HepG2 (cell line): Measurements from ENCODE around the gene KLHDC8B. TPM values are rescaled to one million over a fixed set of nuclear protein-coding genes. Genes with fewer than 3 reads are reported as not detected.

ENCODE experiments used
- ARID4A ChIP-seq: sonication (generic); formaldehyde crosslinking; IDR thresholded peaks from 2 replicates; pipeline ENCODE4 v1.5.0; 2020; ENCODE audit warnings: mild to moderate bottlenecking, missing genetic modification reagents, borderline replicate concordance
- CBX5 ChIP-seq: sonication (generic); formaldehyde crosslinking; IDR thresholded peaks from 2 replicates; pipeline ENCODE4 v1.4.0; 2020; ENCODE audit warnings: missing genetic modification reagents, borderline replicate concordance
- FOXC1 ChIP-seq: sonication (generic); formaldehyde crosslinking; IDR thresholded peaks from 2 replicates; pipeline ENCODE4 v1.8.0; 2022; ENCODE audit warnings: mild to moderate bottlenecking, missing genetic modification reagents, borderline replicate concordance
- JARID2 ChIP-seq: sonication (generic); formaldehyde crosslinking; IDR thresholded peaks from 2 replicates; pipeline ENCODE4 v1.8.1; 2023; ENCODE audit warnings: missing genetic modification reagents, inconsistent platforms; ENCODE audit not compliant: insufficient replicate concordance
- RARA ChIP-seq: IDR thresholded peaks from 2 replicates; pipeline ENCODE4 v1.6.1; 2016; ENCODE audit warnings: missing genetic modification reagents, missing compliant biosample characterization
- SKIL ChIP-seq: sonication (generic); formaldehyde crosslinking; IDR thresholded peaks from 2 replicates; pipeline ENCODE4 v1.8.0; 2022; ENCODE audit warnings: missing genetic modification reagents, mild to moderate bottlenecking, moderate library complexity, borderline replicate concordance
- SOX6 ChIP-seq, 2 experiments: fragments of 450-650 bp in 1 of 2; sonication (generic) in 1 of 2; formaldehyde crosslinking in 1 of 2; IDR thresholded peaks; 2 replicates each; pipeline versions ENCODE4 v1.4.0 to v1.6.1; 2017 to 2020; ENCODE audit warnings: antibody characterized with exemption in 1 of 2, mild to moderate bottlenecking in 1 of 2, missing genetic modification reagents in 1 of 2
- TBL1XR1 ChIP-seq: fragments of 150-350 bp; IDR thresholded peaks from 2 replicates; pipeline ENCODE4 v1.6.1; 2014; ENCODE audit warnings: borderline replicate concordance, low read length; ENCODE audit not compliant: partially characterized antibody
- TFAP4 ChIP-seq: sonication (generic); IDR thresholded peaks from 2 replicates; pipeline ENCODE4 v1.6.1; 2016; ENCODE audit warnings: low read depth, borderline replicate concordance
- ZFP1 ChIP-seq: IDR thresholded peaks from 2 replicates; pipeline ENCODE4 v1.6.1; 2016
- ZNF274 ChIP-seq: sonication (generic); formaldehyde crosslinking; IDR thresholded peaks from 2 replicates; pipeline ENCODE4 v1.5.1; 2020; ENCODE audit warnings: mild to moderate bottlenecking, missing genetic modification reagents
- ZNF318 ChIP-seq: sonication (generic); formaldehyde crosslinking; IDR thresholded peaks from 2 replicates; pipeline ENCODE4 v1.4.0; 2020; ENCODE audit warnings: mild to moderate bottlenecking, missing genetic modification reagents
- ZNF652 ChIP-seq: IDR thresholded peaks from 2 replicates; pipeline ENCODE4 v1.6.1; 2016; ENCODE audit warnings: low read depth, borderline replicate concordance
- ZSCAN31 ChIP-seq: sonication (generic); formaldehyde crosslinking; IDR thresholded peaks from 2 replicates; pipeline ENCODE4 v1.5.0; 2020; ENCODE audit warnings: low read depth, mild to moderate bottlenecking, missing genetic modification reagents
- polyA plus RNA-seq, 8 experiments: library from polyadenylated mRNA; depleted of rRNA in 3 of 8; stranded (reverse) in 7 of 8; unstranded in 1 of 8; fragments of >200 nt; fragmentation: Illumina TruSeq in 4 of 8; extraction: Trizol in 4 of 8; gene quantifications; 2 replicates each; pipeline versions ENCODE4 v1.2.1 to v1.2.3, GENCODE V29; 2011 to 2016; ENCODE audit warnings: low read depth in 4 of 8, missing spikeins in 1 of 8, mixed read lengths in 1 of 8; ENCODE audit not compliant: insufficient read depth in 1 of 8
- total RNA-seq, 5 experiments: library from RNA; depleted of rRNA; stranded (reverse); fragments of >200 nt; fragmentation: Illumina TruSeq; extraction: Trizol; gene quantifications; 2 replicates each; pipeline ENCODE4 v1.2.3, GENCODE V29; 2016; ENCODE audit warnings: low read depth in 1 of 5

KLHDC8B gene
- total and polyA plus RNA-seq, 2 of the 13 experiments (the other 11 are each of a cell fraction or from before 2014, with no cell fraction given) = 17.2 to 17.8 TPM

GRCh38 chr3:49183873-49184272 lies 12.5 kb downstream of the KLHDC8B start (continued):
- TF ChIP-seq FOXC1 (CRISPR knock-in tag) (no peak), CBX5 (CRISPR knock-in tag) (0 out of 2 replicates have a peak, but pooled peaks have one; percentile 28), JARID2 (CRISPR knock-in tag) (no peak), ZNF652 (CRISPR knock-in tag) (peak; percentile 74; the same call in 1 of the 2 replicates), RARA (CRISPR knock-in tag) (peak; percentile 89), ZFP1 (CRISPR knock-in tag) (peak; percentile 29; the same call in 1 of the 2 replicates), ZNF274 (no peak), TBL1XR1 (no peak), TFAP4 (no peak), ZNF318 (CRISPR knock-in tag) (no peak), ZSCAN31 (CRISPR knock-in tag) (no peak), SKIL (CRISPR knock-in tag) (no peak), ARID4A (CRISPR knock-in tag) (no peak), SOX6 (IDR thresholded peaks at IDR 0.05) (no peak), SOX6 (CRISPR knock-in tag; IDR thresholded peaks at IDR 0.05) (peak; percentile 59)
